SK-N-SH (cell line): Measurements from ENCODE around the gene STEAP2. TPM values are rescaled to one million over a fixed set of nuclear protein-coding genes. Genes with fewer than 3 reads are reported as not detected.

Experiments
- CTCF ChIA-PET: fragments of 300-600, 350-600 bp; formaldehyde crosslinking; extraction: SDS; loops from one replicate; lab custom pipeline; 2021; lab: Yijun Ruan, JAX
- POLR2A ChIA-PET: fragments of 350-600 bp; sonication (Branson Sonifier 250); formaldehyde crosslinking; extraction: SDS; loops from one replicate; lab custom pipeline; 2020; ENCODE audit warnings: antibody characterized with exemption, inconsistent platforms; lab: Yijun Ruan, JAX
- DNase-seq: peaks from one replicate; pipeline ENCODE4 v3.0.0; 2012
- H2AFZ ChIP-seq: fragments of 200-600 bp; sonication (generic); 2 replicates; pipeline ENCODE4 v1.8.1; 2016; ENCODE audit warnings: antibody characterized with exemption, mild to moderate bottlenecking, low read depth
- H3F3A ChIP-seq: fragments of 200-600 bp; sonication (generic); replicated peaks from 2 replicates; pipeline ENCODE3; 2016; ENCODE audit warnings: antibody characterized with exemption, mild to moderate bottlenecking; ENCODE audit not compliant: insufficient read depth
- H3K27ac ChIP-seq, 2 experiments: fragments of 200-500 bp in 1 of 2; fragments of 200-600 bp in 1 of 2; sonication (Bioruptor generic) in 1 of 2; sonication (generic), shearing (Covaris generic) in 1 of 2; 2 replicates each; pipeline versions ENCODE4 v1.5.1 to v1.6.1; 2014 to 2016; ENCODE audit warnings: low read depth in 2 of 2, inconsistent platforms in 1 of 2, low read length in 1 of 2, mild to moderate bottlenecking in 1 of 2, mixed read lengths in 1 of 2
- H3K27me3 ChIP-seq: fragments of 200-600 bp; sonication (generic), shearing (Covaris generic); 2 replicates; pipeline ENCODE4 v1.6.1; 2016; ENCODE audit warnings: mixed run types; ENCODE audit not compliant: insufficient read depth
- H3K36me3 ChIP-seq, 2 experiments: fragments of 200-500 bp in 1 of 2; fragments of 200-600 bp in 1 of 2; sonication (Bioruptor generic) in 1 of 2; sonication (generic) in 1 of 2; replicated peaks in 1 of 2; 2 replicates each; pipeline versions ENCODE3 to v1.5.1; 2014 to 2016; ENCODE audit warnings: low read length in 1 of 2, mild to moderate bottlenecking in 1 of 2; ENCODE audit not compliant: insufficient read depth in 2 of 2, control insufficient read depth in 1 of 2
- H3K4me1 ChIP-seq, 2 experiments: fragments of 200-500 bp in 1 of 2; fragments of 200-600 bp in 1 of 2; sonication (Bioruptor generic) in 1 of 2; sonication (generic), shearing (Covaris generic) in 1 of 2; 2 replicates each; pipeline versions ENCODE4 v1.5.1 to v1.6.1; 2014 to 2016; ENCODE audit warnings: low read depth in 1 of 2, low read length in 1 of 2, mixed run types in 1 of 2; ENCODE audit not compliant: insufficient read depth in 2 of 2, control insufficient read depth in 1 of 2
- H3K4me2 ChIP-seq: fragments of 200-600 bp; sonication (generic), shearing (Covaris generic); 2 replicates; pipeline ENCODE4 v1.6.1; 2017; ENCODE audit warnings: mixed run types
- H3K4me3 ChIP-seq, 2 experiments: fragments of 200-500 bp in 1 of 2; fragments of 200-600 bp in 1 of 2; sonication (Bioruptor generic) in 1 of 2; sonication (generic), shearing (Covaris generic) in 1 of 2; 2 replicates each; pipeline versions ENCODE4 v1.5.1 to v1.8.1; 2014 to 2016; ENCODE audit warnings: low read depth in 2 of 2, inconsistent platforms in 1 of 2, low read length in 1 of 2, mild to moderate bottlenecking in 1 of 2, mixed read lengths in 1 of 2, moderate library complexity in 1 of 2
- H3K79me2 ChIP-seq: fragments of 200-600 bp; sonication (generic); 2 replicates; pipeline ENCODE4 v1.8.1; 2017; ENCODE audit warnings: mild to moderate bottlenecking; ENCODE audit not compliant: insufficient read depth
- H3K9ac ChIP-seq: fragments of 200-600 bp; sonication (generic); 2 replicates; pipeline ENCODE4 v1.6.1; 2017; ENCODE audit warnings: mixed run types
- H3K9me2 ChIP-seq: fragments of 200-600 bp; sonication (generic); 2 replicates; pipeline ENCODE4 v1.6.1; 2017; ENCODE audit warnings: mixed run types
- H3K9me3 ChIP-seq: fragments of 200-600 bp; sonication (generic); 2 replicates; pipeline ENCODE4 v1.6.1; 2017; ENCODE audit warnings: mixed run types, mild to moderate bottlenecking, moderate library complexity
- H4K20me1 ChIP-seq: fragments of 200-600 bp; sonication (generic); 2 replicates; pipeline ENCODE4 v1.6.1; 2017; ENCODE audit warnings: mild to moderate bottlenecking, mixed run types; ENCODE audit not compliant: insufficient read depth
- MXI1 ChIP-seq: IDR thresholded peaks from 2 replicates; pipeline ENCODE4 v1.6.1; 2012; ENCODE audit warnings: mild to moderate bottlenecking, low read depth, low read length, improper control_type of control experiment
- NRF1 ChIP-seq: IDR thresholded peaks from 2 replicates; pipeline ENCODE4 v1.6.1; 2012; ENCODE audit warnings: low read depth, mild to moderate bottlenecking, low read length
- SIN3A ChIP-seq: IDR thresholded peaks from 2 replicates; pipeline ENCODE4 v1.6.1; 2012; ENCODE audit warnings: low read depth, mild to moderate bottlenecking, low read length, moderate library complexity, borderline replicate concordance
- TCF12 ChIP-seq: IDR thresholded peaks from 2 replicates; pipeline ENCODE4 v1.4.0; 2012
- TEAD4 ChIP-seq: IDR thresholded peaks from 2 replicates; pipeline ENCODE4 v1.4.0; 2012; ENCODE audit warnings: mild to moderate bottlenecking, borderline replicate concordance; ENCODE audit not compliant: insufficient read depth
- YY1 ChIP-seq: IDR thresholded peaks from 2 replicates; pipeline ENCODE4 v1.4.0; 2012; ENCODE audit warnings: low read depth, mild to moderate bottlenecking
- polyA plus RNA-seq, 3 experiments: library from polyadenylated mRNA; depleted of rRNA; stranded (reverse); fragments of >200 nt; gene quantifications; 2 replicates each; pipeline ENCODE4 v1.2.3, GENCODE V29; 2012
- TF ChIP-seq, protein P1 (sequence below): IDR thresholded peaks from 2 replicates; pipeline ENCODE4 v1.6.1; 2012; ENCODE audit warnings: mild to moderate bottlenecking, low read depth, low read length, moderate library complexity
- TF ChIP-seq, protein P2 (sequence below): IDR thresholded peaks from 2 replicates; pipeline ENCODE4; 2012
- TF ChIP-seq, protein P3 (sequence below): IDR thresholded peaks from 2 replicates; pipeline ENCODE4 v1.4.0; 2012; ENCODE audit warnings: low read depth, borderline replicate concordance
- TF ChIP-seq, protein P4 (sequence below): fragments of 150-350 bp; IDR thresholded peaks from 2 replicates; pipeline ENCODE4 v1.6.1; 2017; ENCODE audit warnings: antibody characterized with exemption, low read length, low read depth, borderline replicate concordance

Gene STEAP2
- polyA plus RNA-seq, 1 of the 3 experiments (the other 2 are of a cell fraction), result 6.6 TPM

DNA sequence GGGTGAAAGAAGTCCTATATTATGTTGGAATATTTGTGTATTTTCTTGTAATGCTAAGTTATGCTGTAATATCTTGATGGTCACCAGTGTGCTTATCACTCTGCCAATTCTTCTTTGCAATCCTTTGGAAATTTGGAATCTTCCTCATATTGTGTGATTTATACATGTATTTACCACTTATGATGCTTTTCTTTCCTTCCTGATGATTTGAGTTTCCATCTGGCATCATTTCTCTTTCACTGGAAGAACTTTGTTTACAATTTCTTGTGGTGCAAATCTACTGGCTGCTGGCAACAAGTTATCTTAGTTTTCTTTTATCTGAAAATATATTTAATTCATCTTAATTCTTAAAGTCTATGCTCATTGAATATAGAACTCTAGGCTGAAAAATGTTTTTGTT lies 62.6 kb downstream of the STEAP2 start:
- no peaks in the 10 kb centered on the region for H3K79me2 ChIP-seq
- peaks cover 9 to 22% of the 10 kb centered on the region in 2 experiments; a peak in 3 of 4 replicates for H3K4me1 ChIP-seq
- no peaks in the 10 kb centered on the region for H4K20me1 ChIP-seq
- TF ChIP-seq TEAD4, result no peak
- TF ChIP-seq NRF1, result no peak
- TF ChIP-seq SIN3A, result no peak
- no peak for TF ChIP-seq YY1
- TF ChIP-seq, protein P1, sequence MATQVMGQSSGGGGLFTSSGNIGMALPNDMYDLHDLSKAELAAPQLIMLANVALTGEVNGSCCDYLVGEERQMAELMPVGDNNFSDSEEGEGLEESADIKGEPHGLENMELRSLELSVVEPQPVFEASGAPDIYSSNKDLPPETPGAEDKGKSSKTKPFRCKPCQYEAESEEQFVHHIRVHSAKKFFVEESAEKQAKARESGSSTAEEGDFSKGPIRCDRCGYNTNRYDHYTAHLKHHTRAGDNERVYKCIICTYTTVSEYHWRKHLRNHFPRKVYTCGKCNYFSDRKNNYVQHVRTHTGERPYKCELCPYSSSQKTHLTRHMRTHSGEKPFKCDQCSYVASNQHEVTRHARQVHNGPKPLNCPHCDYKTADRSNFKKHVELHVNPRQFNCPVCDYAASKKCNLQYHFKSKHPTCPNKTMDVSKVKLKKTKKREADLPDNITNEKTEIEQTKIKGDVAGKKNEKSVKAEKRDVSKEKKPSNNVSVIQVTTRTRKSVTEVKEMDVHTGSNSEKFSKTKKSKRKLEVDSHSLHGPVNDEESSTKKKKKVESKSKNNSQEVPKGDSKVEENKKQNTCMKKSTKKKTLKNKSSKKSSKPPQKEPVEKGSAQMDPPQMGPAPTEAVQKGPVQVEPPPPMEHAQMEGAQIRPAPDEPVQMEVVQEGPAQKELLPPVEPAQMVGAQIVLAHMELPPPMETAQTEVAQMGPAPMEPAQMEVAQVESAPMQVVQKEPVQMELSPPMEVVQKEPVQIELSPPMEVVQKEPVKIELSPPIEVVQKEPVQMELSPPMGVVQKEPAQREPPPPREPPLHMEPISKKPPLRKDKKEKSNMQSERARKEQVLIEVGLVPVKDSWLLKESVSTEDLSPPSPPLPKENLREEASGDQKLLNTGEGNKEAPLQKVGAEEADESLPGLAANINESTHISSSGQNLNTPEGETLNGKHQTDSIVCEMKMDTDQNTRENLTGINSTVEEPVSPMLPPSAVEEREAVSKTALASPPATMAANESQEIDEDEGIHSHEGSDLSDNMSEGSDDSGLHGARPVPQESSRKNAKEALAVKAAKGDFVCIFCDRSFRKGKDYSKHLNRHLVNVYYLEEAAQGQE, result no peak
- TF ChIP-seq, protein P2, sequence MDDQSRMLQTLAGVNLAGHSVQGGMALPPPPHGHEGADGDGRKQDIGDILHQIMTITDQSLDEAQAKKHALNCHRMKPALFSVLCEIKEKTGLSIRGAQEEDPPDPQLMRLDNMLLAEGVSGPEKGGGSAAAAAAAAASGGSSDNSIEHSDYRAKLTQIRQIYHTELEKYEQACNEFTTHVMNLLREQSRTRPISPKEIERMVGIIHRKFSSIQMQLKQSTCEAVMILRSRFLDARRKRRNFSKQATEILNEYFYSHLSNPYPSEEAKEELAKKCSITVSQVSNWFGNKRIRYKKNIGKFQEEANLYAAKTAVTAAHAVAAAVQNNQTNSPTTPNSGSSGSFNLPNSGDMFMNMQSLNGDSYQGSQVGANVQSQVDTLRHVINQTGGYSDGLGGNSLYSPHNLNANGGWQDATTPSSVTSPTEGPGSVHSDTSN, result no peak
- TF ChIP-seq, protein P3, sequence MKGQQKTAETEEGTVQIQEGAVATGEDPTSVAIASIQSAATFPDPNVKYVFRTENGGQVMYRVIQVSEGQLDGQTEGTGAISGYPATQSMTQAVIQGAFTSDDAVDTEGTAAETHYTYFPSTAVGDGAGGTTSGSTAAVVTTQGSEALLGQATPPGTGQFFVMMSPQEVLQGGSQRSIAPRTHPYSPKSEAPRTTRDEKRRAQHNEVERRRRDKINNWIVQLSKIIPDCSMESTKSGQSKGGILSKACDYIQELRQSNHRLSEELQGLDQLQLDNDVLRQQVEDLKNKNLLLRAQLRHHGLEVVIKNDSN, result no peak
- TF ChIP-seq, protein P4, sequence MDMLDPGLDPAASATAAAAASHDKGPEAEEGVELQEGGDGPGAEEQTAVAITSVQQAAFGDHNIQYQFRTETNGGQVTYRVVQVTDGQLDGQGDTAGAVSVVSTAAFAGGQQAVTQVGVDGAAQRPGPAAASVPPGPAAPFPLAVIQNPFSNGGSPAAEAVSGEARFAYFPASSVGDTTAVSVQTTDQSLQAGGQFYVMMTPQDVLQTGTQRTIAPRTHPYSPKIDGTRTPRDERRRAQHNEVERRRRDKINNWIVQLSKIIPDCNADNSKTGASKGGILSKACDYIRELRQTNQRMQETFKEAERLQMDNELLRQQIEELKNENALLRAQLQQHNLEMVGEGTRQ, result no peak
- no peak for TF ChIP-seq TCF12
- TF ChIP-seq MXI1, result no peak
- no peak overlapping the region for H3K9ac ChIP-seq
- ChIA-PET POLR2A (no interaction called here), CTCF (interaction anchor here (2.4 kb wide), 1 partner anchor 154 kb away, joined by 8 read pairs; no protein-coding TSS in a partner anchor)
- no peak overlapping the region for H2AFZ ChIP-seq
- DNase-seq, result no peak
- no peak overlapping the region for H3K27ac ChIP-seq
- H3F3A ChIP-seq, result peaks cover 23% of the 10 kb centered on the region
- no peak overlapping the region for H3K4me2 ChIP-seq
- H3K27me3 ChIP-seq, result no peaks in the 10 kb centered on the region
- peaks cover 0 to 3% of the 10 kb centered on the region in 2 experiments for H3K36me3 ChIP-seq
- no peak overlapping the region for H3K4me3 ChIP-seq
- H3K9me2 ChIP-seq, result no peaks in the 10 kb centered on the region
- no peaks in the 10 kb centered on the region; the same call in 1 of the 2 replicates for H3K9me3 ChIP-seq
